ENCODE measurements around the gene RRAD. TPM values are rescaled to one million over a fixed set of nuclear protein-coding genes. Genes with fewer than 3 reads are reported as not detected.

RRAD gene
- total and polyA plus RNA-seq, 4 donors: 31.8 to 42.3 (median 35.7) TPM

DNA sequence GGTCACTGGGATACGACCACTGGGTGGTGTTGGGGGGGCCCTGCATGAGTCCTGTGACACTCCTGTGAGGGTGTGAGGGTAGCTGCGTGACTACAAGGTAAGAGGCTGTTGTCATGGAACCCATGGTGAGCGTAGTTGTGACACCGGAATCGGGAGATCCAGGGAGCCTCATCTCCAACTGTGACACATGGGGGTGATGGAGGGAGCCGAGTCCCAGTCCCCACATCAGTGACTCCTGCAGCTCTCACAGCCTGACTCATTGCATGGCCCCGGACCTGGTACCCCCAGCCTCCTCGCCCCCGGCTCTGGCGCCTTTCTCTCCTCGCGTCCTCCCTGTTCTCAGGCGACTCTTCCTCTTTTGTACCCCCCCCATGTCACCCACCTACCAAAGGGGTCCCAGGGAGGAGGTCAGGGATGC, 20.9 kb downstream of the RRAD start:
- H3K27ac ChIP-seq (ENCODE audit: low read depth in 1 of 2, low read length in 1 of 2): peak overlapping the region; percentile 49 to 91
- TF ChIP-seq, protein P1, sequence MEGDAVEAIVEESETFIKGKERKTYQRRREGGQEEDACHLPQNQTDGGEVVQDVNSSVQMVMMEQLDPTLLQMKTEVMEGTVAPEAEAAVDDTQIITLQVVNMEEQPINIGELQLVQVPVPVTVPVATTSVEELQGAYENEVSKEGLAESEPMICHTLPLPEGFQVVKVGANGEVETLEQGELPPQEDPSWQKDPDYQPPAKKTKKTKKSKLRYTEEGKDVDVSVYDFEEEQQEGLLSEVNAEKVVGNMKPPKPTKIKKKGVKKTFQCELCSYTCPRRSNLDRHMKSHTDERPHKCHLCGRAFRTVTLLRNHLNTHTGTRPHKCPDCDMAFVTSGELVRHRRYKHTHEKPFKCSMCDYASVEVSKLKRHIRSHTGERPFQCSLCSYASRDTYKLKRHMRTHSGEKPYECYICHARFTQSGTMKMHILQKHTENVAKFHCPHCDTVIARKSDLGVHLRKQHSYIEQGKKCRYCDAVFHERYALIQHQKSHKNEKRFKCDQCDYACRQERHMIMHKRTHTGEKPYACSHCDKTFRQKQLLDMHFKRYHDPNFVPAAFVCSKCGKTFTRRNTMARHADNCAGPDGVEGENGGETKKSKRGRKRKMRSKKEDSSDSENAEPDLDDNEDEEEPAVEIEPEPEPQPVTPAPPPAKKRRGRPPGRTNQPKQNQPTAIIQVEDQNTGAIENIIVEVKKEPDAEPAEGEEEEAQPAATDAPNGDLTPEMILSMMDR (IDR thresholded peaks at IDR 0.05; ENCODE audit: control extremely low read depth, extremely low read depth): no peak
- no peaks in the 10 kb centered on the region for H3K9me3 ChIP-seq (ENCODE audit: control insufficient read depth in 4 of 4, insufficient read depth in 3 of 4, low read length in 3 of 4)
- WGBS, 2 donors: 82 to 86% methylated on average over 13 of the region's 13 CpGs
- H3K9ac ChIP-seq (ENCODE audit: insufficient read depth in 1 of 2, low read length in 2 of 2): peak overlapping the region in 1 of 2 donors; percentile 39
- peaks cover 7 to 63% (median 32%) of the 10 kb centered on the region in 5 donors for H3K4me1 ChIP-seq (ENCODE audit: control insufficient read depth in 5 of 5, insufficient read depth in 5 of 5, low read length in 5 of 5)
- DNase-seq (no peak), ATAC-seq (ENCODE audit: insufficient read depth, low FRiP score) (no peak)
- H3K4me3 ChIP-seq: no peak overlapping the region
- no peaks in the 10 kb centered on the region for H3K36me3 ChIP-seq (ENCODE audit: control insufficient read depth in 4 of 4, insufficient read depth in 4 of 4, low read length in 4 of 4)
- no peaks in the 10 kb centered on the region for H3K27me3 ChIP-seq (ENCODE audit: control insufficient read depth in 3 of 3, insufficient read depth in 3 of 3, low read length in 2 of 3)

GRCh38 chr16:66903544-66904427, 21.5 kb downstream of the RRAD start:
- no peaks in the 10 kb centered on the region for H3K27me3 ChIP-seq (ENCODE audit: control insufficient read depth in 3 of 3, insufficient read depth in 3 of 3, low read length in 2 of 3)
- H3K27ac ChIP-seq (ENCODE audit: low read depth in 1 of 2, low read length in 1 of 2): peak overlapping the region; percentile 49 to 91
- WGBS, 2 donors: 78 to 92% methylated on average over 11 of the region's 11 CpGs
- DNase-seq (peak in 1 of 3 donors; percentile 33), ATAC-seq (ENCODE audit: insufficient read depth, low FRiP score) (no peak)
- H3K36me3 ChIP-seq (ENCODE audit: control insufficient read depth in 4 of 4, insufficient read depth in 4 of 4, low read length in 4 of 4): no peaks in the 10 kb centered on the region
- peaks cover 7 to 67% (median 38%) of the 10 kb centered on the region in 5 donors for H3K4me1 ChIP-seq (ENCODE audit: control insufficient read depth in 5 of 5, insufficient read depth in 5 of 5, low read length in 5 of 5)
- H3K4me3 ChIP-seq: no peak overlapping the region
- H3K9me3 ChIP-seq (ENCODE audit: control insufficient read depth in 4 of 4, insufficient read depth in 3 of 4, low read length in 3 of 4): no peaks in the 10 kb centered on the region
- TF ChIP-seq, protein P1 (IDR thresholded peaks at IDR 0.05; ENCODE audit: control extremely low read depth, extremely low read depth): no peak
- no peak overlapping the region for H3K9ac ChIP-seq (ENCODE audit: insufficient read depth in 1 of 2, low read length in 2 of 2)

DNA sequence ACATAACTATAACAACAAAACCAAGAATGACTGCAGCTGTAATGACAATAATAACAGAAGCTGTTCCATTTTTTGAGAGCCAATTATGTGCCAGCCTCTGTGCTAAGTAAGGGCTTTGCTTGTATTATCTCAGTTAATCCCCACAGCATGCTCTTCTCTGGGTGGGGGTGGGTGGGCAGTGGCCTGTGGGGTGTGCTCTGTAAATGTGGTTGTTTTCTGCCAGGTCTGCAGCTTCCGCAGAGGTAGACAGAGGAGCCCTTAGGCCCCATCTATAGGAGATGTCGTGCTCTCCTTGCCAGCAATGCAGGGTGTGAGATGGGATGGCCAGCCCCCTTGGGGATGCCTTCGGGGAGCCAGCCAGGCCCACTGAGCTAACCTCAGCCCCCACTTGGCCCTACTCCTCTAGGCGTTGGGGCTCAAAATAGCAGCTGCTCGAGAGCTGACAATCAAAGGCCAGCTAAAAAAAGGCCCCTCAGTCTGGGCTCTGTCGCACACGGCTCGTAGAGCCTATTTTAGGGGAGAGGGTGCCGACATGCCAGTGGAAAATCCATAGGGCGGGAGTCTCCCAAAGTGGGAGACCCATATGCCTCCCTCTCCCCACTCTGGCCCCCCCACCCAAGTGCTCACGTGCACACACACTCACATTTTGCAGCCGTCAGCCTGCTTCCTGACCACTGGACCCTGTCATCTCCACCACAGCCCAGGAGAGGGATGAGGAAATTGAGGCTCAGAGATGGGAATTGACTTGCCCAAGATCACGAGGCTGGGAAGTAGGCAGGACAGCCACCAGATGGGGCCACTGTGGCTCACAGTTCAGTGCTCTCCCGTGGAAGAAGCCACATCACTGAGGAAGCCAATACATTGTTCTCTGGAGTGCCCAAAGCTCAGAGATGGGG, 22.4 kb downstream of the RRAD start:
- TF ChIP-seq, protein P1 (IDR thresholded peaks at IDR 0.05; ENCODE audit: control extremely low read depth, extremely low read depth): no peak
- H3K4me1 ChIP-seq (ENCODE audit: control insufficient read depth in 5 of 5, insufficient read depth in 5 of 5, low read length in 5 of 5): peaks cover 7 to 67% (median 38%) of the 10 kb centered on the region in 5 donors
- H3K9me3 ChIP-seq (ENCODE audit: control insufficient read depth in 4 of 4, insufficient read depth in 3 of 4, low read length in 3 of 4): no peaks in the 10 kb centered on the region
- H3K9ac ChIP-seq (ENCODE audit: insufficient read depth in 1 of 2, low read length in 2 of 2): no peak overlapping the region
- H3K27ac ChIP-seq (ENCODE audit: low read depth in 1 of 2, low read length in 1 of 2): peak overlapping the region; percentile 15 to 89
- H3K36me3 ChIP-seq (ENCODE audit: control insufficient read depth in 4 of 4, insufficient read depth in 4 of 4, low read length in 4 of 4): no peaks in the 10 kb centered on the region
- 68 to 71% methylated on average over 14 of the region's 14 CpGs for WGBS, 2 donors
- H3K4me3 ChIP-seq: no peak overlapping the region
- DNase-seq (peak in 1 of 3 donors; percentile 60), ATAC-seq (ENCODE audit: insufficient read depth, low FRiP score) (no peak)
- H3K27me3 ChIP-seq (ENCODE audit: control insufficient read depth in 3 of 3, insufficient read depth in 3 of 3, low read length in 2 of 3): no peaks in the 10 kb centered on the region
